Keratinocyte (primary cell): ENCODE results near the gene ZNF593OS. TPM values are rescaled to one million over a fixed set of nuclear protein-coding genes. Genes with fewer than 3 reads are reported as not detected.

Experiments
- DNase-seq: peaks from one replicate; pipeline ENCODE4 v3.0.0-alpha.2; 2011; ENCODE audit warnings: low read depth, missing footprints, low spot score
- FAIRE-seq: peaks from 2 replicates; lab custom pipeline; 2011; peaks lifted over from hg19 to GRCh38; lab: Jason Lieb, UNC
- H2AFZ ChIP-seq: 2 replicates; pipeline ENCODE4 v1.6.0; 2012; ENCODE audit warnings: low read length, control low read depth, inconsistent platforms; ENCODE audit not compliant: control insufficient read depth
- H3K27ac ChIP-seq: 2 replicates; pipeline ENCODE4 v1.5.1; 2011; ENCODE audit warnings: low read length; ENCODE audit not compliant: control insufficient read depth, insufficient read depth
- H3K27me3 ChIP-seq: 3 replicates; pipeline ENCODE4 v1.6.0; 2011; ENCODE audit warnings: low read length; ENCODE audit not compliant: control insufficient read depth, insufficient read depth; ENCODE audit errors: extremely low read depth
- H3K36me3 ChIP-seq, 2 experiments: 2 replicates in 1 of 2; 3 replicates in 1 of 2; pipeline ENCODE4 v1.5.1; 2011; ENCODE audit warnings: low read length in 2 of 2, mild to moderate bottlenecking in 1 of 2; ENCODE audit not compliant: control insufficient read depth in 2 of 2, insufficient read depth in 2 of 2; ENCODE audit errors: extremely low read depth in 1 of 2
- H3K4me1 ChIP-seq: 3 replicates; pipeline ENCODE4 v1.5.1; 2011; ENCODE audit warnings: low read length; ENCODE audit not compliant: control insufficient read depth, insufficient read depth; ENCODE audit errors: extremely low read depth
- H3K4me2 ChIP-seq: 3 replicates; pipeline ENCODE4 v1.6.0; 2011; ENCODE audit warnings: low read depth, low read length; ENCODE audit not compliant: control insufficient read depth, insufficient read depth; ENCODE audit errors: extremely low read depth
- H3K4me3 ChIP-seq, 3 experiments: fragments of 200-600 bp in 1 of 3; sonication (generic) in 1 of 3; 2 replicates in 2 of 3; 3 replicates in 1 of 3; pipeline ENCODE4 v1.5.1; 2011 to 2016; ENCODE audit warnings: low read length in 3 of 3, mild to moderate bottlenecking in 3 of 3, control low read depth in 2 of 3, inconsistent platforms in 1 of 3, low read depth in 1 of 3, mixed read lengths in 1 of 3, mixed run types in 1 of 3, moderate library complexity in 1 of 3; ENCODE audit not compliant: control insufficient read depth in 2 of 3, insufficient read depth in 2 of 3; ENCODE audit errors: extremely low read depth in 1 of 3
- H3K79me2 ChIP-seq: 2 replicates; pipeline ENCODE4 v1.6.0; 2012; ENCODE audit warnings: low read length; ENCODE audit not compliant: control insufficient read depth, insufficient read depth
- H3K9ac ChIP-seq: 3 replicates; pipeline ENCODE4 v1.6.0; 2011; ENCODE audit warnings: low read length; ENCODE audit not compliant: control insufficient read depth, insufficient read depth; ENCODE audit errors: extremely low read depth
- H3K9me1 ChIP-seq: 3 replicates; pipeline ENCODE4 v1.6.0; 2011; ENCODE audit warnings: low read length; ENCODE audit not compliant: control insufficient read depth, insufficient read depth; ENCODE audit errors: extremely low read depth
- H3K9me3 ChIP-seq: 2 replicates; pipeline ENCODE4 v1.5.1; 2012; ENCODE audit warnings: low read depth, low read length; ENCODE audit not compliant: control insufficient read depth
- H4K20me1 ChIP-seq: 3 replicates; pipeline ENCODE4 v1.6.0; 2011; ENCODE audit warnings: low read length; ENCODE audit not compliant: control insufficient read depth, insufficient read depth; ENCODE audit errors: extremely low read depth
- EZH2 ChIP-seq: IDR thresholded peaks from one replicate; pipeline ENCODE4 v1.6.1; 2012; ENCODE audit warnings: inconsistent platforms, mild to moderate bottlenecking, low read length, moderate library complexity
- dilution Hi-C: fragments of 300-500 bp; cut with MboI; formaldehyde crosslinking; loops from one replicate; pipeline ENCODE4 v1.7.0; 2020; ENCODE audit warnings: low sequenced_read_pairs; ENCODE audit not compliant: extremely low pct_ligation_motif_present
- polyA plus RNA-seq, 5 experiments: library from polyadenylated mRNA; depleted of rRNA in 3 of 5; stranded (reverse) in 3 of 5; stranded (forward) in 1 of 5; unstranded in 1 of 5; fragments of >200 nt; gene quantifications; 1 replicate in 1 of 5; 2 replicates in 3 of 5; 3 replicates in 1 of 5; pipeline versions ENCODE4 v1.2.1 to v1.2.3, GENCODE V29; 2011 to 2012; ENCODE audit warnings: missing spikeins in 2 of 5, low read depth in 1 of 5, low replicate concordance in 1 of 5
- TF ChIP-seq, protein P1 (sequence below), 3 experiments: IDR thresholded peaks in 1 of 3; conservative IDR thresholded peaks in 1 of 3; optimal IDR thresholded peaks in 1 of 3; 2 replicates in 2 of 3; 3 replicates in 1 of 3; pipeline versions ENCODE3 to v1.5.1; 2011; ENCODE audit warnings: low read length in 3 of 3, mild to moderate bottlenecking in 3 of 3, moderate library complexity in 2 of 3, control low read depth in 1 of 3, inconsistent platforms in 1 of 3; ENCODE audit not compliant: insufficient read depth in 2 of 3; ENCODE audit errors: extremely low read depth in 1 of 3

The ZNF593OS gene
- polyA plus RNA-seq, 1 donor (not counting 4 experiments of a cell fraction or from before 2014, with no cell fraction given): not detected

DNA sequence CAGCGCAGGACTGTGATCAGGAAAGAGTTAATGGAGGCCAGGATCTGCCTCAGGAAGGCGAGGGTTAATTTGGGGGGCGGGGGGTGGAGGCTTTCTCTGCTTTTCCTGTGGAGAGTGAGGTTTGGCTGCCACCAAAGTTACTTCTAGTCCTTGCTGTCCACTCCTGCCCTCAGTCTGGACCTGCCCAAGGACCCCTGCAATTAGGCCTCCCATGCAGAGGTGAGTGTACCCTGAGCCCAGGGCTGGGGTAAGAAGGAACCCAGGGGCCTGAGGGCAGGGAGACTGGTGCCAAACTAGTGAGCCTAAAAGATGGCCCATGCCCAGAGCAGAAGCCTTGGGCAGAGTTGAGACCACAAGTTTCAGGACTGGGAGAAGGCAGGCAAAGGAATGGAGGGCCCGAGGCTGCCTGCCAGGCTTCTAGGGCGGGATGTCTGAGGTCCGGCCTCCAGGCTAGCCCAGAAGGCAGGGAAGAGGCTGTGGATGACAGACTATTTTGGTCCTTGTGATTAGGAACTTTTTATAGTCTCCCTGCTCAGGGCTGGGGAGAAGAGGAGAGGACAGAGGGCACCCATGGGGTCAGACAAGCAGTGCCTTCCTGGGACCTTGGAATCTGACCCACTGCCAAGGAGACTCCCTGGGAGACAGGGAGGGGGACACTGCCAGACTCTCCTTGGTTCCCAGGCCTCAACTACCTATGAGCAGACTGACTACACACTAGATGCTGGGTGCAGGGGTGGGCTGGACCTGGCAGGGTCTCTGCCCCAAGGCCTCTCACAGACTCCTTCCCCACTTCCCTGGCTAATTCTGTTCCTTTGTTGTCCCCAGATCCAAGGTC is 12.5 kb downstream of the ZNF593OS start, which contains the start of gene FAM110D:
FAM110D (plus strand) TSS at position 172 of the 835 bp plus-strand sequence. CDS start 2,213 bp downstream, outside the sequence.
- H3K36me3 ChIP-seq: no peaks in the 10 kb centered on the region
- no peak within 1 kb of the TSS for H3K9ac ChIP-seq
- H3K9me3 ChIP-seq: no peaks in the 10 kb centered on the region
- DNase-seq (no peak), FAIRE-seq (no peak)
- no peak within 1 kb of the TSS for H2AFZ ChIP-seq
- H3K4me3 ChIP-seq: no peak within 1 kb of the TSS
- H4K20me1 ChIP-seq: no peaks in the 10 kb centered on the region
- no peak within 1 kb of the TSS for H3K27ac ChIP-seq
- H3K27me3 ChIP-seq: peaks cover 13% of the 10 kb centered on the region
- H3K4me2 ChIP-seq: no peak within 1 kb of the TSS
- H3K9me1 ChIP-seq: no peaks in the 10 kb centered on the region
- dilution Hi-C loops: no loop called here
- TF ChIP-seq, protein P1, sequence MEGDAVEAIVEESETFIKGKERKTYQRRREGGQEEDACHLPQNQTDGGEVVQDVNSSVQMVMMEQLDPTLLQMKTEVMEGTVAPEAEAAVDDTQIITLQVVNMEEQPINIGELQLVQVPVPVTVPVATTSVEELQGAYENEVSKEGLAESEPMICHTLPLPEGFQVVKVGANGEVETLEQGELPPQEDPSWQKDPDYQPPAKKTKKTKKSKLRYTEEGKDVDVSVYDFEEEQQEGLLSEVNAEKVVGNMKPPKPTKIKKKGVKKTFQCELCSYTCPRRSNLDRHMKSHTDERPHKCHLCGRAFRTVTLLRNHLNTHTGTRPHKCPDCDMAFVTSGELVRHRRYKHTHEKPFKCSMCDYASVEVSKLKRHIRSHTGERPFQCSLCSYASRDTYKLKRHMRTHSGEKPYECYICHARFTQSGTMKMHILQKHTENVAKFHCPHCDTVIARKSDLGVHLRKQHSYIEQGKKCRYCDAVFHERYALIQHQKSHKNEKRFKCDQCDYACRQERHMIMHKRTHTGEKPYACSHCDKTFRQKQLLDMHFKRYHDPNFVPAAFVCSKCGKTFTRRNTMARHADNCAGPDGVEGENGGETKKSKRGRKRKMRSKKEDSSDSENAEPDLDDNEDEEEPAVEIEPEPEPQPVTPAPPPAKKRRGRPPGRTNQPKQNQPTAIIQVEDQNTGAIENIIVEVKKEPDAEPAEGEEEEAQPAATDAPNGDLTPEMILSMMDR (optimal IDR thresholded peaks at IDR 0.05 in 1 of 3, IDR thresholded peaks at IDR 0.05 in 1 of 3, conservative IDR thresholded peaks at IDR 0.05 in 1 of 3; ENCODE audit: extremely low read depth in 1 of 3, insufficient read depth in 2 of 3, low read length in 3 of 3): no peak
- TF ChIP-seq EZH2: no peak
- H3K4me1 ChIP-seq: peaks cover 20% of the 10 kb centered on the region
- no peaks in the 10 kb centered on the region for H3K79me2 ChIP-seq

DNA sequence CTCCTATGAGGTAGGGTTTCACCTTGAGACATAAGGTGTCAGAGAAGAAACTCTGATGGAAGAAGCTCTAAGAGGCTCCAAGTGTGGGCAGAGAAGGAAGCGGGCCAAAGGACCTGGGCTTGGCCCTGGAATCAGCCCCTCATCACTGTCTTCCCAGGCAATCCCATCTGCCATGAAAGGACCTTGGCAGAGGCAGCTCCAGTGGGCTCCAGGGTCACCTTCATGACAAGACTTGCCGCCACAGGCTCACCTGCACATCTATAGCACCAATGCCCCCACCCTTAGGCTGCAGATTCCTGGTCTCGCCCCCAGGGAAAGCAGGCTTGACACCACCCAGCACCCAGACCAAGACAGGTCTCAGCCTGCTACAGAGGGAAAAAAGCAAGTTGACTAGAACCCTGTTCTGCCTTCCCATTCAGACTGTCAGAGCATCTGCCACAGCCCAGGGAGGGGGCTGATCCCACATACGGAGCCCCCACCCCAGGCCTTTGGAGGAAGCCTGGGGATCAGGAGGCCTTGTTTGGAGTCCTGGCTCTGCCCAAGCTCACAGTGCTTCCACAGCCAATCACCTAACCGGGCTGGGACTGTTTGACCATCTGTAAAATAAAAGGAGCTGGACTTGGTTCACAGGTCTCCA is 13.2 kb downstream of the ZNF593OS start:
- no peak for TF ChIP-seq EZH2
- TF ChIP-seq, protein P1 (optimal IDR thresholded peaks at IDR 0.05 in 1 of 3, IDR thresholded peaks at IDR 0.05 in 1 of 3, conservative IDR thresholded peaks at IDR 0.05 in 1 of 3; ENCODE audit: extremely low read depth in 1 of 3, insufficient read depth in 2 of 3, low read length in 3 of 3): no peak

More for the DNA sequence above, 13.2 kb downstream of the ZNF593OS start:
- no peak for FAIRE-seq
- H3K4me3 ChIP-seq: no peak overlapping the region
- dilution Hi-C loops: no loop called here
- no peak overlapping the region for H3K9ac ChIP-seq
- H3K4me1 ChIP-seq: peaks cover 20% of the 10 kb centered on the region
- peaks cover 13% of the 10 kb centered on the region for H3K27me3 ChIP-seq
- DNase-seq: no peak
- H3K9me3 ChIP-seq: no peaks in the 10 kb centered on the region
- no peaks in the 10 kb centered on the region for H3K79me2 ChIP-seq
- H3K9me1 ChIP-seq: no peaks in the 10 kb centered on the region
- no peak overlapping the region for H3K4me2 ChIP-seq
- no peaks in the 10 kb centered on the region for H3K36me3 ChIP-seq
- H2AFZ ChIP-seq: no peak overlapping the region
- H3K27ac ChIP-seq: no peak overlapping the region
- no peaks in the 10 kb centered on the region for H4K20me1 ChIP-seq
